SHP77 treated with DMSO at 0.1 percent for 48 hours (cell line): Measurements from ENCODE around the gene CADM4.
A peak's percentile ranks its signal among the peaks of the same experiment; 100 is the strongest.
"Not testable (repeated sequence)": the region's sequence is repeated elsewhere in the genome, so short reads cannot be mapped to it uniquely, and the experiment has no call there.

Experiments
- DNase-seq: peaks from one replicate; lab custom pipeline; 2025; lab: John Stamatoyannopoulos, UW

CADM4 gene, protein sequence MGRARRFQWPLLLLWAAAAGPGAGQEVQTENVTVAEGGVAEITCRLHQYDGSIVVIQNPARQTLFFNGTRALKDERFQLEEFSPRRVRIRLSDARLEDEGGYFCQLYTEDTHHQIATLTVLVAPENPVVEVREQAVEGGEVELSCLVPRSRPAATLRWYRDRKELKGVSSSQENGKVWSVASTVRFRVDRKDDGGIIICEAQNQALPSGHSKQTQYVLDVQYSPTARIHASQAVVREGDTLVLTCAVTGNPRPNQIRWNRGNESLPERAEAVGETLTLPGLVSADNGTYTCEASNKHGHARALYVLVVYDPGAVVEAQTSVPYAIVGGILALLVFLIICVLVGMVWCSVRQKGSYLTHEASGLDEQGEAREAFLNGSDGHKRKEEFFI

DNA sequence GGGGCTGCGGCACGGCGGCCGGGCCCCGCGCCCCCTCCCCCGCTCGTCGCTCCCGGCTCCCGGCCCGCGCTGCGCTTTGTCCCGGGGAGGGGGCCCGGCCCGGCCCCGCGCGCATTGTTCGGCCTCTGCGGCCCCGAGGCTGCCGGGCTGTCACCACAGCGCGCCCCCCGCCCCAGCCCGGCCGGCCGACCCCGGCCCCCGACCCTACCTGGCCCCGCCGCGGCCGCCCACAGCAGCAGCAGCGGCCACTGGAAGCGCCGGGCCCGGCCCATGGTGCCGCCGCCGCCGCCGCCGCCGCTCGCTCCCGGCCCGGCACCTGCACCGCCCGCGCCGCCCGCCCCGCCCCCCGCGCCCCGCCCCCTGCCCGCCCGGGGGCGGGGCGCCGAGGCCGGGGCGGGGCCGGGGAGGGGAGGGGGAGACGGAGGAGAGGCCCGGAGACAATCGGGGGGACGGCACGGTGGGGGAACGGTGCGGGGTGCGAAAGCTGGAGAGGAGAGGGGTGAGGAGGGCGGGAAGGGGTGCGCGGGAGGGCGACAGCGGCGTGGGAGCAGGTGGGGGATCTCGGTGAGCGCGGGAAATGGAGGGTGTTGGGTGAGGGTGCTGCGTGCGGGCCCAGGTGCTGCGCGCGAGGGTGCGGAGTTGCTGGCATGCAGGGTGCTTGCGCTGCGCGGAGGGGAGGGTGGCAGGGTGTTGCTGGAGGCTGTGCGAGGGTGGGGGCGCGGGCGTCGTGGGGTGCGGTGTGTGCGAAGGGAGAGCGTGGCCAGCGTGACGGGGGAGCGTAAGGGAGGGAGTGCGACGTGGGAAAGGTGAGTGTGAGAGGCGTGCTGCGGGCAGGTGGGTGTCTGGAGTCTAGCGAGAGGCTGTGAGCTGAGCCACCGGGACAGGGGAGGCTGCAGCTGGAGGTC lies at the start of gene CADM4:
Gene CADM4, minus strand, starts transcription at position 332 of the 905 bp plus-strand sequence. Its CDS starts 60 bp downstream, at position 272.
- DNase-seq = no peak

DNA sequence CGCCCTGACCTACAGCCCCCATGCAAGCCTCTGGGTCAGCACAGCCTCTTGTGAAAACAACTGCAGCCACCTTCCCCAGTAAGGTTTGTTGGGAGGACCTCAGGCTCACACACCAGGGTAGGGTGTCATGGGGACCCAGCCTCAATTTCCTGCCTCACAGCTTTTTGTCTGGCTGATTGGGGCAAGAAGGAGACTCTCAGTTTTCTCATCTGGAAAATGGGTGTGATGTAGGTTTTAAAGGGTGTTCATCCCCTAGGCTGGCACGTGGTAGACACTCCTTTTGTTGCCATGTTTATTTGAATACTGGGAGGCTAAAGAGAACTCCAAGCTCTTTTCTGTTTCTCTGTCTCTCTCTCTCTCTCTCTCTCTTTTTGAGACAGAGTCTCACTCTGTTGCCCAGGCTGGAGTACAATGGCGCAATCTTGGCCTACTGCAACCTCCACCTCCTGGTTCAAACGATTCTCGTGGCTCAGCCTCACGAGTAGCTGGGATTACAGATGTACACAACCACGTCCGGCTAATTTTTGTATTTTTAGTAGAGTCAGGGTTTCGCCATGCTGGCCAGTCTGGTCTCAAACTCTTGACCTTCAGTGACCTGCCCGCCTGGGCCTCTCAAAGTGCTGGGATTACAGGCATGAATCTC lies 48.5 kb upstream of the CADM4 start:
- no peak for DNase-seq

DNA sequence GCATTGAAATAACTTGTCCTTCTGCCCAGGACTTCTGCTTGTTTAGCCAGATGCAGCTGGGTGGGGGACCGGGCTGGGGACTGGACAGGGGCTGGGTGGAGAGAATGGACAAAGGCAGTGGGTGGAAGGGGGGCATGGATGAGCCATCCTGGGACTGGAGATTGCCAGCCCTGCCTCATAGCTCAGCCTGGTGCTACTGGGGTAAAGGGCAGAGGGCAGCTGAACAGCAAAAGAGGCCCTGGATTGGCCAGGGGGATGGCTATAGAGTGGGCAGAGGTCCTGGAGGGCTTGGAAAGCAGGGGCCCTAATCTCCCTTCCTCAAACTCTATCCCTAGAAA lies 48.0 kb upstream of the CADM4 start:
- DNase-seq = no peak

DNA sequence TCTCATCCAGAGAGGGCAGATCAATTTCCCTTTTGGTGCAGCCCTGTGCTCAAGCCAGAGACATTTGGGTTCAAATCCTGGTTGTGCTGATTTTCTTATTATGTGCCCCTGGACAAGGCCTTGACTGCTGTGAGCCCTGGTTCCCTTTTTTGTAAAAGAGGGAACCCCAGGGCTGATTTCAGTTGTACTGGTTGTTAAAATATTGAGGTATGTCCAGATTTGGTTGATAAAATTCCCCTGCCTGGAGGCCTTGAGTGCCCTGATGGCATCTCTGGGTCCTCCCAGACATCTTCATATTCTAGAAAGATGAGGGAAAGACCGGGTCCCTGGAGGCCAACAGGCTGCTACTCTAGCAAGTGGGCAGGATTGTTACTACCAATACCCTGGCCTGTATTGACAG lies 44.7 kb upstream of the CADM4 start:
- DNase-seq = no peak

DNA sequence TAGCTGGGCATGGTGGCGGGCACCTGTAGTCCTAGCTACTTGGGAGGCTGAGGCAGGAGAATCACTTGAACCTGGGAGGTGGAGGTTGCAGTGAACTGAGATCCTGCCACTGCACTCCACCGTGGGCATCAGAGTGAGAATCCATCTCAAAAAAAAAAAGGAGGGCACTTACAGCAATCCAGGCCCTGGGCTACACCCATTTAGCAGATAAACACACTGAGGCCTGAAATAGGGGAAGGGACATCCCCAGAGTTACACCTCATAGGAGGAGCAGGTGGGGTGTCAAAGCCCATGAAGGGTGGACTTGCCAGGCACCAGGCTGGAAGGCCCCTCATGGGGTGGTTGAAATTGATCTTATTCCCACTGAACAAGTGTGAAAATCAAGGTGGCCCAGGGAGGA lies 44.3 kb upstream of the CADM4 start:
- DNase-seq = no peak

DNA sequence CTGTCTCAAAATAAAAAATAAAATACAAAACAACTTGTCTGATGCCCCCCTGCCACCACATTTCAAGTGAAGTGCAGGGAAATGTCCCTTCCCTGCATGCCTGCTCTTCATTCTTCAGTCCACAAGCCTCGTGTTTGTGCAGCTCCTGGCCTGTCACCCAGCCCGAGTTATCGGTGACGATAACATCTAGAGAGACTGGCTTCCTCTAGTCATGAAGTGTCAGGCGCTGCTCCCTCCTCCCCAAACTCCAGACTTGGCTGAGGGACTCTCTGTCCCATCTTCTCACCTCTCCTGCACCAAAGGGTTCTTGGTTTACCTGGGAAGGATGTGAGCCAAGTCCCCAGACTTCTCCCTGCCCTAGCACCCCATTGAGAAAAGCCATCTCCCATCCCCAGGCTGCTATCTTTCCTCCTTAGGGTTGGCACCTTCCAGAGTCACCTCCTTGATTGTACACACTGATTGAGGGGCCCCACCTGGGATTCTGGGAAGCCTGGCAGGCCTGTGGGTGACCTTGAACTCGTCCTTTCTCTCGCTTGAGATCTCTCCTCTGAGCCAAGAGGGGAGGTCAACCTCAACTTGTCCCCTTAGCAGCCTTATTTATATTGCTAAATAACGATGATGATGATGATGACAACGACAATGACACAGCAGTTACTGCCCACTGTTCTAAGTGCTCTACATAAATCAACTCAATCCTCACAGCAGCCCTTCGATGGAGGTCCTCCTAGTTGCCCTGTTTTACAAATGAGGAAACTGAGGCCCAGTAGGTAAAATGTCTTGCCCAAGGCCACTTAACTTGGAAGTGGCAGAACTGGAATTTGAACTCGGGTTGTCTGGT lies 43.4 kb upstream of the CADM4 start:
- no peak for DNase-seq

DNA sequence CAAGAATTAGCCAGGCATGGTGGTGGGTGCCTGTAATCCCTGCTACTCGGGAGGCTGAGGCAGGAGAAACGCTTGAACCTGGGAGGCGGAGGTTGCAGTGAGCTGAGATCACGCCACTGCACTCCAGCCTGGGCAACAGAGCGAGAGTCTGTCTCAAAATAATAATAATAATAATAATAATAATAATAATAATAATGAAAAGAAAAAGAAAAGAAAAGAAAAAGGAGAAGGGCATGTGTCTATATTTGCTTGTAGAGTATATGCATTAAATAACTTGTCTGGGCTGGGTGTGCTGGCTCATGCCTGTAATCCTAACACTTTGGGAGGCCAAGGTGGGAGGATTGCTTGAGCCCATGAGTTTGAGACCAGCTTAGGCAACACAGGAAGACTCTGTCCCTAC lies 42.6 kb upstream of the CADM4 start:
- DNase-seq = not testable (repeated sequence)

DNA sequence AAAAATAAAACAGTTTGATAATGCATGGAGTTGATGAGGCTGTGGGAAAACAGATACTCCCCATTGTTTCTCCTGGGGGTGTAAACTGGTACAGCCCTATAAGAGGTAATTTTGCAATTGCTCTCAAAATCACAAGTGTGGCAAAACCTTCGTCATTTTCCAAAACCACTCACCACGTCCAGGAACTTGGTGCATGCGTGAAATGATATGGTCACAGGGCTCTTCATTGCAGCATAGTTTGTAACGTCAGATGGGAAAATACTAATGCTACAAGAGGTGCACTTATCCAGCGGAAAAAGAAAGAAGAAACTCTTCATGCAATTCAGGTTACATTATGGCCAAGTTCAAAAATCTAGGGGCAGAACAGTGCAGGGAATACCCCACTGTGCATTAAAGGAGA lies 42.2 kb upstream of the CADM4 start:
- DNase-seq = no peak

DNA sequence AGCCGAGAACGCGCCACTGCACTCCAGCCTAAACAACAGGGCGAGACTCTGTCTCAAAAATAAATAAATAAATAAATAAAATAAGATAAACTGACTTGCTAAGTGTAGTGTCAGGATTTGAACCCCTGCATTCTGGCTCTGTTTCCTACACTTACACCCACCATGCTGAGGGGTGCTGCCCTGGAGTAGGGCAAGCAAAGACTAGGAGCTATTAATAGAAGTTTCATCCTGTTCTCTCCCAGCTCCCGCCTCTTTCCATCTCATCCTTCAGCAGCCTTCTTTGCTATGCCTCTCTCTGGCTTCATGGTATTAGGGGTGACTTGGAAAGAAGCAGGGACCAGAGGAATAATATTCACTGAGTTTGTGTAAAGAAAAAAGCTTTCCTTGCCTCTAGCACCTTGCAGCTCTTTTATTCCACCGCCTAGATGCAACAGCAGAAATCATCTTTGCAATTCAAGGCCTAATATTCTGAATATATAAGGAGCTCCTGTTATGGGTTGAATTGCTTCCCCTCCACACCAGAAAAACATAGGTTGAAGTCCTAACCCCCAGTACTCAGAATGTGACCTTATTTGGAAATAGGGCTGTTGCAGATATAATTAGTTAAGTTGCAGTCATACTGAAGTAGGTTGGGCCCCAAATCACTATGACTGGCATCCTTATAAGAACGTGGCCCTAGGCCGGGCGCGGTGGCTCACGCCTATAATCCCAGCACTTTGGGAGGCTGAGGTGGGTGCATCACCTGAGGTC lies 39.0 kb upstream of the CADM4 start:
- no peak for DNase-seq

DNA sequence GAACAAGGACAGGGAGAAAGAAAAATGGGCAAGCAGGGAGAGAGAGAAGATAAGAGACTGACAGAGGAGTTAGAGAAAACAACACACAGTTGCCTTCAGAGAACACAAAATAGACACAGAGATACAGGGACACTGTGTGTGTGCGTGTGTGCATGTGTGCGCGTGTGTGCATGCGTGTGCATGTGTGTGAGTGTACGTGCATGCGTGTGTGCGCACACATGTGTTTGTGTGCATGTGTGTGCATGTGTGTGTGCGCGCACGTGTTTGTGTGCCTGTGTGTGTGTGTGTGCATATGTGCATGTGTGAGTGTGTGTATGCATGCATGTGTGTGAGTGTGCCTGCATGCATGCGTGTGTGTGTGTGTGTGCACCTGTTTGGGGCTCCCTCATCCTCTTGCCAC lies 36.3 kb upstream of the CADM4 start:
- no peak for DNase-seq

DNA sequence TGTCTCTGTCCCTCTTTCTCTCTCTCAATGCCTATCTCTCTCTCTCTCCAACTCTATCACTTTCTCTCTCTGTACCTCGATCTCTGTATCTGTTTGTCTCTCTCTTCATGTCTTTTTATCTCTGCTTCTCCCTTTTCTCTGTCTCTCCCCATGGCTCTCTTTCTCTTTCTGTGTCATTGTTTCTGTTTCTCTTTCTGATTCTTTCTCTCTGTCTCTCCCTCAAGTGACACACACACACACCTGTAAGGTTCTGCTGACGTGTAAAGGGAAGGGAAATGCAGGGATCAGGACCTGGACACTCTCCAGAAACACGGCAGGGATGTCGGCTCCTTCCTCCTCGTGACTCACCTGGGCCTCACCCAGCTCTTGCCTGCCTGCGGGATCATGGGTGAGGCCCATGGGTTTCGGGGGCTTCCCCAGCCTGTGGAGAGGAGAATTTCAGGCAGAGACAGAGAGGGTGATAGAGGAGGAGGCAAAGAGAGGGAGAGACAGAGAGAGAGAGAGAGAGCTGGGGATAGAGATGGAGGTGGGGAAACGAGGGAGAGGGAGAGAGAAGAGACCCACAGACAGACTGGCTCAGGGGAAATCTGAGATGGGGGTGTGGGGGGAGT lies 35.7 kb upstream of the CADM4 start:
- no peak for DNase-seq

DNA sequence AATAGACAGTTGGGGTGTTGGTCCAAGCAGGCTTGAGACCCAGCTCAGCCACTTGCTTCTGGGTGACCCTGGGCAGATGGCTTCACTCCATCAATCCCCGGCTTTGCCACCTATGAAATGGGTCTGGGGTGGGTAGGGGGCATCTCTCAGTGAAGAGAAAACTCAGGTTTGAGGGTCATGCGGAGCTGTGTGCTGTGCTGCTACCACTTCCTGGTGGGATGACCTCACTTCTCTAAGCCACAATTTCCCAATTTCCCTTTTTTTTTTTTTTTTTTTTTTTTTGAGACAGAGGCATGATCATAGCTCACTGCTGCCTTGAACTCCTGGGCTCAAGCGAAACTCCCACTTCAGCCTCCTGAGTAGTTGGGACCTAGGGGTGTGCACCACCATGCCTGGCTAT lies 34.9 kb upstream of the CADM4 start:
- no peak for DNase-seq

DNA sequence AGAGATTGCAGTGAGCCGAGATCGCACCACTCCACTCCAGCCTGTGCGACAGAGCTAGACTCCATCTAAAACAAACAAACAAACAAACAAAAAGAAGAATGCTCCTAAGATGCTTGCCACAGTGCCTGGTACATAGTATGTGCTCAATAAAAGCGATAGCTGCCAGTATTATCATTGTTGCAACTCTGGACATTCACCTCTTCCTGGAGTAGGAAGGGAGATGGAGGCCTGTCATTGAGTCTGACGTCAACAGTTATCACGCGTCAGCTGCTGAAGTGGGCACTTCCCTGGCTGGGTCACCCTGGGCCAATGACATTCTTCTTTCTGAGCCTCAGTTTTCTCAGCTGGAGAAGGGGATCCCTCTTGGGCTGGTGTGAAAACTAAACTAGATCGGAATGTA lies 34.5 kb upstream of the CADM4 start:
- DNase-seq = no peak

DNA sequence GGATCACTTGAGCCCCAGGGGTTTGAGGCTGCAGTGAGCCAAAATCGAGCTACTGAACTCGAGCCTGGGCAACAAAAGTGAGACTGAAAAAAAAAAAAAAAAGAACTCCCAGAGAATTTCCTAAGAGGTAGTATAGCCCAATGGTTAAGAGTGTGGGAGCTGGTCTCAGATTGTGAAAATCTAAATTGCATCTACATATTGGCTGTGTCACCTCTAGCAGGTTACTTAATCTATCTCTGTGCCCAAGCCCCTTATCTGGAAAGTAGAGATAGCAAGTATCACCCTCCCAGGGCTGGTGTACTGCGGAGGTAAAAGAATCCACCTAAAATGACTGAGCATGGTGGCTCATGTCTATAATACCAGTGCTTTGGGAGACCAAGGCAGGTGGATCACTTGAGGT lies 34.0 kb upstream of the CADM4 start:
- DNase-seq = no peak

DNA sequence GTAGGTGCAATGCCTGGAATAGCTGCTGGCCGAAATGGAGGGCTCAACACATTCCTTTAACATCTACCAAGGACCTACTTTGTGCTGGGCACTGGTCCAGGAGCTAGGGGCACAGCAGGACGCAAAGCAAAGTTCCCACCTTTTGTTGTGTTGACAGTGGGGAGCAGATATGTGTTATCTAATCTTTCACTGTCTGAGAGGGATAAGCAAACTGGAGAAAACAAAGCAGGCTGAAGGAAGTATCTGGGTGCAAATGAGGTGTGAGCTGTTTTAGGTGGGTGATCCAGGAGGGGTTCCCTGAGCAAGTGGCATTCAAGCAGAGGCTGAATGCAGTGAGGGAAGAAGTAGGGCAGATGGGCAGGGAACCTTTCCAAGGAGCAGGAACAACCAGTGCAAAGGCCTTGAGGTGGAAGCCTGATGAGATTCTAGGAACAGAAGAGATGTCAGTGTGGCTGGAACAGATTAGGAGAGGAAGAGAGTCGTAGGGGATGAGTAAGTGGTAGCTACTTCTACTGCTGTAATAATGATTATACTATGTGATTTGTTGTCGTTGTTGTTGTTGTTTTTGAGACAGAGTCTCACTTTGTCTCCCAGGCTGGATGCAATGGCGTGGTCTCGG lies 32.5 kb upstream of the CADM4 start:
- DNase-seq = no peak

DNA sequence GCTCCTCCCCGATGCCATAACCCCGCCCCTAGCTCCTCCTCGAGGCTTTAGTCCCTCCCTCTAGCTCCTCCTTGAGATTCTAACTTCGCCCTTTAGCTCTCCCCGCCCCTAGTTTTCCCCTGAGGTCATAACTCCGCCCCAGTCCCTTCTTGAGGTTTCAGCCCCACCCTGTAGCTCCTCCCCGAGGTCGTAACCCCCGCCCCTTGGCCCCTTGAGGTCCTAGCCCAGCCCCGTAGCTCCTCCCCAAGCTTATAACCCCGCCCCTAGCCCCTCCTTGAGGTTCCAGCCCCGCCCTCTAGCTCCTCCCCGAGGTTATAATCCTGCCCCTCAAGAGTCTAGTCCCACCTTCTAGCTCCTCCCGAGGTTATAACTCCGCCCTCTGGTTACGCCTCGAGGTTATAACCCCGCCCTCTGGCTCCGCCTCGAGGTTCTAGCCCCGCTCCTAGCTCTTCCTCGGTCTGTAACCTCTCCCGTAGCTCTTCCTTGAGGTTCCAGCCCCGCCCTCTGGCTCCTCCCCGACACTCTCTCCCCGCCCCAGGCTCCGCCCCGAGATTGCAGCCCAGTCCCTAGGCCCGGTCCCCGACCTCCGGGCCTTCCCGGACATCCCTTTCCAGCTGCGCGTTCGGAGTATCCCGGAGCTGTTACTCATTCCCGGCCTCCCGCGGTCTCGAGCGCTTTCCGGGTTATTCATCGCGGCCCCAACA lies 28.9 kb upstream of the CADM4 start:
- DNase-seq = peak; percentile 86

DNA sequence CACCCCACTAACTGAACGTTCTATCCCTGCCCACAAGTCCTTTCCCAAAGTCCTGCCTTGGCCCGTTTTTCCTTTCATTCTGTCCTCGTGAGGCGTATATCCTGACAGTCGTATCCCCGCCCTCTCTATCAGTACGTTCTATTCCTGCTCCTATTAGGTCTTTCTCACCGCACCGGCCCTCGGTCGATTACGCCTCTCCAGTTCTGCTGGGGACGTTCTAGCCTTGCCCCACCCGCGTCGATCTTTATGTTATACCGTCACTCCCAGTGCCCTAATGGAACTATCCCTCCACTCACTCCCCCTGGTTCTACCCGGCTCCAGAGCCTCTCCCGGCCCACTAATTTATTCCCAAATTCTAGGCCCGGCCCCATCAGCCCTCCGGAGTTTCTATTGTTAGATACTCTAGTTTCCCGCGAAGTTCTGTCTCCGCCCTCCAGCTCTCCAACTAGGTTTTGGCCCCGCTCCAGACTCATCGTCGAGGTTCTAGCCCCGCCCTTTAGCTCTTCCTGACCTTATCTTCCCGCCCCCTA lies 28.3 kb upstream of the CADM4 start:
- peak; percentile 92 for DNase-seq

DNA sequence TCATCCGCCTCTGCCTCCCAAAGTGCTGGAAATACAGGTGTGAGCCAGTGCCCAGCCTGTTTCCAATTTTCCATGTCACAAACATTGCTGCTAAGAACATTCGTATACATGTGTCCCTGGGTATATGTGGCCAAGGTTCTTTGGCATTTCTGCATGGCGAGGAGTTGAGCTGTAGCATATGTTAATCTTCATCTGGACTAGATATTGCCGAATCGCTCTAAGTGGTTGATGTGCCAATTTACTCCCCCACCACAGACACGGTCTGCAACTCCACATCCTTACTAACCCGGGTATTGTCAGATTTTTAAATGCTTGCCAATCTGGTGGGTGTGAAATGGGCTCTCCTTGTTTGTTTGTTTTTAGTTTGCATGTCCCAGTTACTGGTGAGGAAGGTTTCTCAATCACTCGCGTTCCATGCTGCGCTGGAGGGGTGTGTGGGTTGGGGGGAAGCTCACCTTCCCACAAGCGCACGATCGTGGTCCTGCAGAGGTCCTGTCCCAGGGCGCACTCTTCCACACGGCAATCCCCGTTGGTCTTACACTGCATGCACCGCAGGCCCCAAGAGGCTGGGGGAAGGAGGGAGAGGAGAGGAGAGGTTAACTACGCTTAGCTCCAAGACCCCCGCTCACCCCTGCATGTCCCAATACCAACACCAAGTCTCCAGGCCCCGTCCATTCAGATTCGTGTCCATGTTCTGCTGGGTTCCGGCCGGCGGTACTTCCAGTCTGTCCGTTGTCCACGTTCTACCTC lies 27.7 kb upstream of the CADM4 start:
- DNase-seq = no peak

DNA sequence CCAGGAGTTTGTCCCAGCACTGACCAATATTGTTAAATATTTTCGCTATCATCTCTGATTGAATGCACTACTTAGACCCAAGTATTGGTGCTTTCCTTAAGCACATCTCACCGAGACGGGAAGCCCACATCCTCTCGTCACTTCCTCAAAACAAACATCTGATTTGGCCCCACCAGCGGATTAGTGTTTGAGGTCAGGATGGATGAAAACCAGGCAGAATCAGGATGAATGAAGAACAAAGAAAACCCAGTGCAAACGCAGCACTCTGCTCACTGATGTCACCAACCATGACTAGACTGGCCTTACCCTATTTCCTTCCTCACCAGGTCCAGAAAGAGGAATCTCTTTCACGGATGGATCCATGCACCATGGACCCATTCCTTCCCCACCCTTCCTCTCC lies 24.4 kb upstream of the CADM4 start:
- no peak for DNase-seq
